ENCODE measurements around the gene PLK3. TPM values are rescaled to one million over a fixed set of nuclear protein-coding genes. Genes with fewer than 3 reads are reported as not detected.

PLK3 gene
- total RNA-seq, 4 donors from 2014 or later: 7.0 to 15.0 (median 11.8) TPM

- TF ChIP-seq, protein P1, sequence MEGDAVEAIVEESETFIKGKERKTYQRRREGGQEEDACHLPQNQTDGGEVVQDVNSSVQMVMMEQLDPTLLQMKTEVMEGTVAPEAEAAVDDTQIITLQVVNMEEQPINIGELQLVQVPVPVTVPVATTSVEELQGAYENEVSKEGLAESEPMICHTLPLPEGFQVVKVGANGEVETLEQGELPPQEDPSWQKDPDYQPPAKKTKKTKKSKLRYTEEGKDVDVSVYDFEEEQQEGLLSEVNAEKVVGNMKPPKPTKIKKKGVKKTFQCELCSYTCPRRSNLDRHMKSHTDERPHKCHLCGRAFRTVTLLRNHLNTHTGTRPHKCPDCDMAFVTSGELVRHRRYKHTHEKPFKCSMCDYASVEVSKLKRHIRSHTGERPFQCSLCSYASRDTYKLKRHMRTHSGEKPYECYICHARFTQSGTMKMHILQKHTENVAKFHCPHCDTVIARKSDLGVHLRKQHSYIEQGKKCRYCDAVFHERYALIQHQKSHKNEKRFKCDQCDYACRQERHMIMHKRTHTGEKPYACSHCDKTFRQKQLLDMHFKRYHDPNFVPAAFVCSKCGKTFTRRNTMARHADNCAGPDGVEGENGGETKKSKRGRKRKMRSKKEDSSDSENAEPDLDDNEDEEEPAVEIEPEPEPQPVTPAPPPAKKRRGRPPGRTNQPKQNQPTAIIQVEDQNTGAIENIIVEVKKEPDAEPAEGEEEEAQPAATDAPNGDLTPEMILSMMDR (IDR thresholded peaks at IDR 0.05; ENCODE audit: low read depth): no peak
Observed at GRCh38 chr1:44839576-44839975, 39.4 kb downstream of the PLK3 start.

GRCh38 chr1:44842486-44842861 lies 42.3 kb downstream of the PLK3 start:
- TF ChIP-seq, protein P1 (IDR thresholded peaks at IDR 0.05; ENCODE audit: low read depth): no peak

- TF ChIP-seq, protein P1 (IDR thresholded peaks at IDR 0.05; ENCODE audit: low read depth): no peak
Observed at GRCh38 chr1:44842862-44843655, 42.9 kb downstream of the PLK3 start, which contains the start of gene PTCH2. TSS of gene PTCH2 (minus strand) at chr1:44843253. CDS start at chr1:44842932, 321 bp downstream.

- TF ChIP-seq, protein P1 (IDR thresholded peaks at IDR 0.05; ENCODE audit: low read depth): no peak
Observed at GRCh38 chr1:44846985-44847384, 46.8 kb downstream of the PLK3 start.

DNA sequence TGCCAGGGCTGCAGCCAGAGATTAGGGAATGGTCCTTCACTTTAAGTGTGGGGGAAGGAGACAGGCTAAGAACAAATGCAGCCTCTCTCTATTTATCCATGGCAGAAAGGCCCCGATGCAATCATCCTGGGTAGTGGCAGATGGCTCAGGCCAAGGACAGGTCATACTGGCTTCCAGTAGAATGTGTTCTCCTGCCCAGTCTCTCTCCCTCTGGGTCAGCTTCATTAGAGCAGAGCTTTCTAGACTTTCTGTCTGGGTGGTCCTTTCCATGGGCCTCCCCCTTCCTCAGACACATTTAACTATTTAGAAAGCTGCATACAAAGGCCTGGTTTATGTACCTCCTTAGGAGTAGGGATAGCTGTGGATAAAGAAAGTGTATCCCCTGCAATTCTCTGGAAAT lies 47.7 kb downstream of the PLK3 start:
- TF ChIP-seq, protein P1 (IDR thresholded peaks at IDR 0.05; ENCODE audit: low read depth): no peak

- TF ChIP-seq, protein P1 (IDR thresholded peaks at IDR 0.05; ENCODE audit: low read depth): no peak
Observed at GRCh38 chr1:44848456-44849181, 48.4 kb downstream of the PLK3 start.

- TF ChIP-seq, protein P1 (IDR thresholded peaks at IDR 0.05; ENCODE audit: low read depth): no peak
Observed at GRCh38 chr1:44849575-44850132, 49.5 kb downstream of the PLK3 start.
